Ovary (tissue), 3 donors: ENCODE results near the gene GALNT10.

ENCODE experiments used
- POLR2A ChIP-seq: fragments of 450-650 bp; IDR thresholded peaks from one replicate; pipeline ENCODE4 v1.6.1; 2017; ENCODE audit warnings: antibody characterized with exemption, mild to moderate bottlenecking, moderate library complexity
- TF ChIP-seq, protein P1 (sequence below), 3 donors: fragments of 450-650 bp in 2 of 3; fragments of 200-600 bp in 1 of 3; IDR thresholded peaks; one replicate each; pipeline versions ENCODE4 v1.5.1 to v1.8.0; 2016 to 2022; ENCODE audit warnings: antibody characterized with exemption in 3 of 3, mild to moderate bottlenecking in 1 of 3
- donor health status: DM: no; HTN: no; CAD: no.

DNA sequence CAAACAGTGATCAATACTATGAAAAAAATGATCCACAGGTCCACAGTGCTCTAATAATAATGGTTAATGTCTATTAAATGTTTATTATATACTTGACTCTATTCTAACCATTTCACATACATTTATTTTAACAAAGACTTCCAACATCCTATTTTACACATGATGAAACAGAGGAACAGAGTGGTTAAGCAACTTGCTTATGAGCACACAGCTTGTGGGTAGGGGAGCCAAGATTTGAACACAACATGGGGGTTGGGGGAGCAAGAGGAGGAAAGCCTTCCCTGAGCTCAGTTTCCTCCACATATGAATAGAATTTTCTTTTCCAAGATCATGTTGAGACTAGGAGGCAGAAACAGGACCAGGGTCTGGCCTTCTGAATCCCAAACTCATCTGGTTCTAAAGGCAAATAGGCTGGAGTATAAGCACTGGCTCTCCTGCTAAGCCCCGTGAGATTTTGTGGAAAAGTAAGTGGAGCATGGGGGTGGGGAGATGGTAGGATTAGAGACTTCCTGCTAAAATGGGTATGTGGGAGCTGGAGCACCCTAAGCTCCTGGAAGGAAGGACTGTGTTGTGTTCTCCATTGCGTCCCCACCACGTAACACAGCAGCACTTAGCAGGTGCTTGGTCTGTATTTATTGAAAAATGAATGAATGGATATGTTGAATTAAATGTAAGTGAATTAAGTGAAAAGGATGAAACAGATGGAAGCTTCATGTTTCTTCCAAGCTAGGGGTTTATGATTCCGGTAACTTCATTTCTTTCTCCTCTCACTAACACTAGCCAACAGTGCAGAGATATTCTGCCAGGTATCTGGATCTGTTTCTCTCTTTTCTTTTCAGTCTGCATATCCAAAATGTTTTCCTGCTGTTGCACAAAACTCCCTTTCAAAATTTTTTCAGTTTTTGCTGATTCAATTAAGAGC lies 26.9 kb upstream of the GALNT10 start:
- TF ChIP-seq, protein P1, sequence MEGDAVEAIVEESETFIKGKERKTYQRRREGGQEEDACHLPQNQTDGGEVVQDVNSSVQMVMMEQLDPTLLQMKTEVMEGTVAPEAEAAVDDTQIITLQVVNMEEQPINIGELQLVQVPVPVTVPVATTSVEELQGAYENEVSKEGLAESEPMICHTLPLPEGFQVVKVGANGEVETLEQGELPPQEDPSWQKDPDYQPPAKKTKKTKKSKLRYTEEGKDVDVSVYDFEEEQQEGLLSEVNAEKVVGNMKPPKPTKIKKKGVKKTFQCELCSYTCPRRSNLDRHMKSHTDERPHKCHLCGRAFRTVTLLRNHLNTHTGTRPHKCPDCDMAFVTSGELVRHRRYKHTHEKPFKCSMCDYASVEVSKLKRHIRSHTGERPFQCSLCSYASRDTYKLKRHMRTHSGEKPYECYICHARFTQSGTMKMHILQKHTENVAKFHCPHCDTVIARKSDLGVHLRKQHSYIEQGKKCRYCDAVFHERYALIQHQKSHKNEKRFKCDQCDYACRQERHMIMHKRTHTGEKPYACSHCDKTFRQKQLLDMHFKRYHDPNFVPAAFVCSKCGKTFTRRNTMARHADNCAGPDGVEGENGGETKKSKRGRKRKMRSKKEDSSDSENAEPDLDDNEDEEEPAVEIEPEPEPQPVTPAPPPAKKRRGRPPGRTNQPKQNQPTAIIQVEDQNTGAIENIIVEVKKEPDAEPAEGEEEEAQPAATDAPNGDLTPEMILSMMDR (IDR thresholded peaks at IDR 0.05): no peak
- TF ChIP-seq POLR2A: no peak
